ENCODE measurements around the gene CEP57L1.

CEP57L1 gene

GRCh38 chr6:109088995-109089394 lies 6.3 kb upstream of the CEP57L1 start:
- Histone ChIP-seq H3K4me3 (IDR thresholded peaks at IDR 0.05; ENCODE audit: insufficient read depth, low read depth, low read length) (no peak overlapping the region), H3K27ac (no peak overlapping the region), H3K9ac (no peak overlapping the region), H3K36me3 (ENCODE audit: insufficient read depth) (no peaks in the 10 kb centered on the region), H3K79me2 (ENCODE audit: insufficient read depth, low read depth) (peaks cover 22% of the 10 kb centered on the region; the same call in 1 of the 2 replicates), H3K27me3 (ENCODE audit: insufficient read depth, low read depth) (no peaks in the 10 kb centered on the region), H3K4me1 (ENCODE audit: low read depth, poor library complexity, severe bottlenecking) (peaks cover 20% of the 10 kb centered on the region), H3K4me2 (no peak overlapping the region), H4K20me1 (ENCODE audit: insufficient read depth) (no peaks in the 10 kb centered on the region), H2AFZ (ENCODE audit: low read depth) (no peak overlapping the region)
- no peak for TF ChIP-seq CTCF (conservative IDR thresholded peaks at IDR 0.05; ENCODE audit: low read depth, low read length)

GRCh38 chr6:109091314-109092024 lies 3.8 kb upstream of the CEP57L1 start:
- Histone ChIP-seq H3K4me1 (ENCODE audit: low read depth, poor library complexity, severe bottlenecking) (peaks cover 25% of the 10 kb centered on the region), H3K27me3 (ENCODE audit: insufficient read depth, low read depth) (no peaks in the 10 kb centered on the region), H3K9ac (no peak overlapping the region), H3K4me2 (peak overlapping the region; percentile 93), H3K79me2 (ENCODE audit: insufficient read depth, low read depth) (peaks cover 22% of the 10 kb centered on the region; the same call in 1 of the 2 replicates), H3K27ac (no peak overlapping the region), H4K20me1 (ENCODE audit: insufficient read depth) (no peaks in the 10 kb centered on the region), H2AFZ (ENCODE audit: low read depth) (no peak overlapping the region), H3K36me3 (ENCODE audit: insufficient read depth) (no peaks in the 10 kb centered on the region), H3K4me3 (IDR thresholded peaks at IDR 0.05; ENCODE audit: insufficient read depth, low read depth, low read length) (no peak overlapping the region)
- TF ChIP-seq CTCF (conservative IDR thresholded peaks at IDR 0.05; ENCODE audit: low read depth, low read length), result no peak

- H4K20me1 ChIP-seq (ENCODE audit: insufficient read depth), result no peaks in the 10 kb centered on the region
- peaks cover 22% of the 10 kb centered on the region; the same call in 1 of the 2 replicates for H3K79me2 ChIP-seq (ENCODE audit: insufficient read depth, low read depth)
- H3K4me3 ChIP-seq (IDR thresholded peaks at IDR 0.05; ENCODE audit: insufficient read depth, low read depth, low read length), result no peak overlapping the region
- H3K4me1 ChIP-seq (ENCODE audit: low read depth, poor library complexity, severe bottlenecking), result peaks cover 25% of the 10 kb centered on the region
- no peak overlapping the region for H3K27ac ChIP-seq
- H3K4me2 ChIP-seq, result peak overlapping the region; percentile 93
- no peaks in the 10 kb centered on the region for H3K36me3 ChIP-seq (ENCODE audit: insufficient read depth)
- no peak overlapping the region for H2AFZ ChIP-seq (ENCODE audit: low read depth)
- no peaks in the 10 kb centered on the region for H3K27me3 ChIP-seq (ENCODE audit: insufficient read depth, low read depth)
- peak overlapping the region; percentile 76; the same call in 1 of the 2 replicates for H3K9ac ChIP-seq
- no peak for TF ChIP-seq CTCF (conservative IDR thresholded peaks at IDR 0.05; ENCODE audit: low read depth, low read length)
Observed at GRCh38 chr6:109092074-109092473, 3.2 kb upstream of the CEP57L1 start.

- Histone ChIP-seq H3K36me3 (ENCODE audit: insufficient read depth) (no peaks in the 10 kb centered on the region), H3K4me1 (ENCODE audit: low read depth, poor library complexity, severe bottlenecking) (peaks cover 20% of the 10 kb centered on the region), H3K27me3 (ENCODE audit: insufficient read depth, low read depth) (no peaks in the 10 kb centered on the region), H3K4me2 (peak overlapping the region; percentile 93), H2AFZ (ENCODE audit: low read depth) (peak overlapping the region; percentile 55; the same call in 1 of the 2 replicates), H3K79me2 (ENCODE audit: insufficient read depth, low read depth) (peaks cover 22% of the 10 kb centered on the region; the same call in 1 of the 2 replicates), H3K27ac (peak overlapping the region; percentile 27; the same call in 1 of the 2 replicates), H3K9ac (peak overlapping the region; percentile 76; the same call in 1 of the 2 replicates), H4K20me1 (ENCODE audit: insufficient read depth) (no peaks in the 10 kb centered on the region), H3K4me3 (IDR thresholded peaks at IDR 0.05; ENCODE audit: insufficient read depth, low read depth, low read length) (no peak overlapping the region)
- no peak for TF ChIP-seq CTCF (conservative IDR thresholded peaks at IDR 0.05; ENCODE audit: low read depth, low read length)
Observed at GRCh38 chr6:109093732-109094415, 1.4 kb upstream of the CEP57L1 start.

Measured in KMS-11 (cell line).